Hepatocyte (in vitro differentiated cells): Measurements from ENCODE around the gene IREB2. TPM values are rescaled to one million over a fixed set of nuclear protein-coding genes. Genes with fewer than 3 reads are reported as not detected.
A peak's percentile ranks its signal among the peaks of the same experiment; 100 is the strongest.

Experiments used
- DNase-seq: peaks from one replicate; pipeline ENCODE4 v3.0.0-alpha.2; 2016; ENCODE audit warnings: low spot score
- H2AFZ ChIP-seq: fragments of 200-600 bp; sonication (generic); 2 replicates; pipeline ENCODE4 v1.6.0; 2016; ENCODE audit warnings: antibody characterized with exemption, mild to moderate bottlenecking
- H3K27ac ChIP-seq: fragments of 200-600 bp; sonication (generic); 2 replicates; pipeline ENCODE4 v1.5.1; 2016; ENCODE audit warnings: mild to moderate bottlenecking
- H3K27me3 ChIP-seq: fragments of 200-600 bp; sonication (generic); 2 replicates; pipeline ENCODE4 v1.6.1; 2016
- H3K36me3 ChIP-seq: fragments of 200-600 bp; sonication (generic); replicated peaks from 2 replicates; pipeline ENCODE4 v1.5.1; 2016; ENCODE audit warnings: low read depth; ENCODE audit not compliant: insufficient read depth
- H3K4me1 ChIP-seq: fragments of 200-600 bp; sonication (generic); 2 replicates; pipeline ENCODE4 v1.5.1; 2016; ENCODE audit warnings: mild to moderate bottlenecking, moderate library complexity; ENCODE audit not compliant: insufficient read depth
- H3K4me2 ChIP-seq: fragments of 200-600 bp; sonication (generic); 2 replicates; pipeline ENCODE4 v1.6.0; 2016
- H3K4me3 ChIP-seq: fragments of 200-600 bp; sonication (generic); 2 replicates; pipeline ENCODE4 v1.5.1; 2016; ENCODE audit warnings: mild to moderate bottlenecking
- H3K79me2 ChIP-seq: fragments of 200-600 bp; sonication (generic); 2 replicates; pipeline ENCODE4 v1.6.0; 2017; ENCODE audit warnings: mild to moderate bottlenecking
- H3K9me2 ChIP-seq: fragments of 200-600 bp; sonication (generic); replicated peaks from 2 replicates; pipeline ENCODE4 v1.6.0; 2017; ENCODE audit warnings: mild to moderate bottlenecking; ENCODE audit not compliant: insufficient read depth
- H3K9me3 ChIP-seq: fragments of 200-600 bp; sonication (generic); 2 replicates; pipeline ENCODE4 v1.5.1; 2016; ENCODE audit warnings: low read depth, mild to moderate bottlenecking
- H4K20me1 ChIP-seq: fragments of 200-600 bp; sonication (generic); 2 replicates; pipeline ENCODE4 v1.6.0; 2016; ENCODE audit warnings: mild to moderate bottlenecking; ENCODE audit not compliant: insufficient read depth, poor library complexity, severe bottlenecking
- EZH2 ChIP-seq: fragments of 200-600 bp; sonication (generic); IDR thresholded peaks from 2 replicates; pipeline ENCODE4 v1.6.1; 2016; ENCODE audit warnings: antibody characterized with exemption, mild to moderate bottlenecking, borderline replicate concordance
- EZH2phosphoT487 ChIP-seq: fragments of 200-600 bp; sonication (generic); IDR thresholded peaks from one replicate; pipeline ENCODE4 v1.6.1; 2018; ENCODE audit warnings: antibody characterized with exemption, mild to moderate bottlenecking, low read depth, moderate library complexity; ENCODE audit not compliant: unreplicated experiment, severe bottlenecking
- WGBS: methylation state at CpG from one replicate; pipeline ENCODE4 v1.1.6; 2016; ENCODE audit warnings: low lambda C conversion rate; ENCODE audit errors: missing lambda C conversion rate; 5-methylcytosine and 5-hydroxymethylcytosine counted together
- polyA plus RNA-seq: library from polyadenylated mRNA; unstranded; fragments of >200 nt; fragmentation: Nextera tagmentation; extraction: Ambion mirVana; gene quantifications from 2 replicates; pipeline ENCODE4 v1.2.1, GENCODE V29; 2016
- total RNA-seq: library from RNA; depleted of rRNA; stranded (reverse); fragments of >200 nt; gene quantifications from 2 replicates; pipeline ENCODE4 v1.2.3, GENCODE V29; 2014
- TF ChIP-seq, protein P1 (sequence below): fragments of 200-600 bp; sonication (generic); IDR thresholded peaks from 2 replicates; pipeline ENCODE4 v1.5.1; 2016; ENCODE audit warnings: antibody characterized with exemption, mild to moderate bottlenecking; ENCODE audit not compliant: poor library complexity

The IREB2 gene
- total and polyA plus RNA-seq, 2 experiments from 2014 or later = 20.4 to 54.0 TPM

DNA sequence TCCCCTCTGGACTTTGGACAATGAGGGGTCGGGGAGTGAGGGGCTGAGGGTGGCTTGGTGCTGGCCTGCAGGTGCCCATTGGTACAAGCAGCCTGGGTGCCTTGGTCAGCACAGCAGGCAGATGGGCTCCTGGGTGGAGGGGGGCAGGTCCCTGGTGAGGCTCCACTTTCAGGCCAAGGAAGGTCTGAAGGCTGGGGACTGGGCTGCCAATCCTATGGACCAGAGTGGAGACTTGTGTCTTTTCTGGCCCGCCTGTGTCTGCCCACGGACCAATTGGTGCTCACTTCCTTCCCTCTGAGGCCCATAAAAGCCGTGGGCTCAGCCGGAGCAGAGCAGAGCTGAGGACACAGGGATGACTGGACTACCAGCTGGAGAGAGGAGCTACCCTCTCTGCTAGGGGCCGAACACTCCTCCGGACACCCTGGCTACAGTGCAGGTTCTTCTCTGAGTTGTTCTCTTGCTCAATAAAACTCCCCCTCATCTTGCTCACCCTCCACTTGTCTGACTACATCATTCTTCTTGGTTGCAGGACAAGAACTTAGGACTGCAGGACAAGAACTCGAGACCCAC lies 31.9 kb upstream of the IREB2 start:
- Histone ChIP-seq H3K9me2 (no peaks in the 10 kb centered on the region), H3K9me3 (no peaks in the 10 kb centered on the region), H2AFZ (no peak overlapping the region), H3K4me2 (no peak overlapping the region), H3K27ac (no peak overlapping the region), H3K79me2 (no peaks in the 10 kb centered on the region), H3K27me3 (no peaks in the 10 kb centered on the region), H4K20me1 (no peaks in the 10 kb centered on the region), H3K4me3 (no peak overlapping the region), H3K4me1 (peaks cover 4% of the 10 kb centered on the region), H3K36me3 (no peaks in the 10 kb centered on the region)
- WGBS = 83% methylated on average over 8 of the region's 8 CpGs
- no peak for DNase-seq
- TF ChIP-seq EZH2phosphoT487 (no peak), EZH2 (no peak)
- TF ChIP-seq, protein P1, sequence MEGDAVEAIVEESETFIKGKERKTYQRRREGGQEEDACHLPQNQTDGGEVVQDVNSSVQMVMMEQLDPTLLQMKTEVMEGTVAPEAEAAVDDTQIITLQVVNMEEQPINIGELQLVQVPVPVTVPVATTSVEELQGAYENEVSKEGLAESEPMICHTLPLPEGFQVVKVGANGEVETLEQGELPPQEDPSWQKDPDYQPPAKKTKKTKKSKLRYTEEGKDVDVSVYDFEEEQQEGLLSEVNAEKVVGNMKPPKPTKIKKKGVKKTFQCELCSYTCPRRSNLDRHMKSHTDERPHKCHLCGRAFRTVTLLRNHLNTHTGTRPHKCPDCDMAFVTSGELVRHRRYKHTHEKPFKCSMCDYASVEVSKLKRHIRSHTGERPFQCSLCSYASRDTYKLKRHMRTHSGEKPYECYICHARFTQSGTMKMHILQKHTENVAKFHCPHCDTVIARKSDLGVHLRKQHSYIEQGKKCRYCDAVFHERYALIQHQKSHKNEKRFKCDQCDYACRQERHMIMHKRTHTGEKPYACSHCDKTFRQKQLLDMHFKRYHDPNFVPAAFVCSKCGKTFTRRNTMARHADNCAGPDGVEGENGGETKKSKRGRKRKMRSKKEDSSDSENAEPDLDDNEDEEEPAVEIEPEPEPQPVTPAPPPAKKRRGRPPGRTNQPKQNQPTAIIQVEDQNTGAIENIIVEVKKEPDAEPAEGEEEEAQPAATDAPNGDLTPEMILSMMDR = no peak

DNA sequence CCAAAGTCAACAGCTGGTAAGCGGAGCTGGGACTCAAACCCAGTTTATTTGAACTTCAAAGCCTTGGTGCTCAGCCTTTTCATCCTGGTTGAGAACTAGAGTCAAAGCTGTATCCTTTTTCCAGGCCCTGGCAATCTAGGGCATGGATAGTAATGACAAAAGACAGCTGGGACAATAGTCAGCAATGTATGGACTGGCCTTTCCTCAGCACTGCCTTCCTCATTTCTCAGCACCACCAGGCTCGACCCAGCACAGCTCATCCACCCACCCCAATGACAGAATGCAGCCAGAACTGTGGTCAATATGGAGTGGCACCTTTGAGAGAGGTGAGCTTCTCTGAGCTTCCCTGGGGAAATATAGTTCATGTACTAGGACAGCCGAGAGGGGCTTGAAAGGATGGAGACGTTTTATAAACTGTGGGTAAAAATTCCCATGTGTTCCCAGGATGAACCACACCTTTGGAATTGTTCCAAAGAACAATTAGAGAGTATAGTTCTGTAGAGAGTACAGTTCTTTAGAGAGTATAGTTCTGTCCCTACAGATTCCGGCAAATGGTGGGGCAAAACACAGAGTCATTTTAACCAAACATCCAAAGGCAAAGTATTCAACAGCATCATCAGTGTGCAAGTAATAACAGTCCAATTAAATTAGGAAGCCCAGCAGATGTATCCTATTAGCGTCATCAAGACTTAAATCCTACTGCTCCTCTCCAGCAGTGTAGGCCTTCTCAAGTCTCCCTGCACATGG lies 30.2 kb upstream of the IREB2 start:
- Histone ChIP-seq H3K27me3 (no peaks in the 10 kb centered on the region), H3K4me2 (peak overlapping the region; percentile 36), H3K79me2 (no peaks in the 10 kb centered on the region), H3K4me3 (no peak overlapping the region), H3K36me3 (no peaks in the 10 kb centered on the region), H2AFZ (no peak overlapping the region), H3K9me2 (no peaks in the 10 kb centered on the region), H3K27ac (peak overlapping the region; percentile 63), H3K4me1 (peaks cover 8% of the 10 kb centered on the region), H4K20me1 (no peaks in the 10 kb centered on the region), H3K9me3 (no peaks in the 10 kb centered on the region)
- DNase-seq = no peak
- TF ChIP-seq, protein P1 = no peak
- TF ChIP-seq EZH2 (no peak), EZH2phosphoT487 (no peak)
- 50% methylated on average over 6 of the region's 6 CpGs for WGBS

DNA sequence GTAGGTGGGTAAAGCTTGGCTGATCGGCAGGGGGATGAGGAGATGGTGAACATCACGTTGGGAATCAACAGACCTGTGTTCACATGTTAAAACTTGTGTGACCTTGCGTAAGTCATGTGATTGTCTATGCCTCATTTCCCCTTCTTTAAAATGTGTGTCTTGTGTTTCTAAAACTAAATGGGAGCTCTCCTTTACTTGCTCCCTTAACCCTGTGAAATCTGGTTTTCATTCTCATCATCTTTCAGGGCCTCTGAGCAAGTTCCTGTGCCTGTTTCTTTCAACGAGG lies 29.7 kb upstream of the IREB2 start:
- no peaks in the 10 kb centered on the region for H3K9me3 ChIP-seq
- H3K9me2 ChIP-seq = no peaks in the 10 kb centered on the region
- H3K36me3 ChIP-seq = no peaks in the 10 kb centered on the region
- peak overlapping the region; percentile 63 for H3K27ac ChIP-seq
- TF ChIP-seq EZH2phosphoT487 (no peak), EZH2 (no peak)
- TF ChIP-seq, protein P1 = no peak
- H4K20me1 ChIP-seq = no peaks in the 10 kb centered on the region
- WGBS = 62% methylated on average over 4 of the region's 4 CpGs
- no peaks in the 10 kb centered on the region for H3K79me2 ChIP-seq
- no peak overlapping the region for H3K4me3 ChIP-seq
- no peaks in the 10 kb centered on the region for H3K27me3 ChIP-seq
- no peak overlapping the region for H2AFZ ChIP-seq
- DNase-seq = no peak
- H3K4me1 ChIP-seq = peaks cover 8% of the 10 kb centered on the region
- peak overlapping the region; percentile 36 for H3K4me2 ChIP-seq
